ENCODE data around the gene SLC22A31. TPM values are rescaled to one million over a fixed set of nuclear protein-coding genes. Genes with fewer than 3 reads are reported as not detected.

Gene SLC22A31
- total RNA-seq, 6 donors from 2014 or later = 71.0 to 320 (median 174) TPM

GRCh38 chr16:89222931-89223330 lies 22.6 kb upstream of the SLC22A31 start:
- WGBS, 2 donors = 95% methylated on average over 21 of the region's 21 CpGs
- H3K4me3 ChIP-seq = no peak overlapping the region
- DNase-seq (no peak), ATAC-seq (ENCODE audit: low FRiP score in 2 of 2) (no peak)
- no peaks in the 10 kb centered on the region for H3K27me3 ChIP-seq
- H3K9me3 ChIP-seq = peaks cover 0 to 14% (median 3%) of the 10 kb centered on the region in 4 donors
- H3K36me3 ChIP-seq = peaks cover 26 to 75% (median 63%) of the 10 kb centered on the region in 4 donors
- no peak overlapping the region for H3K27ac ChIP-seq
- no peak for TF ChIP-seq EP300 (IDR thresholded peaks at IDR 0.05)
- no peak for TF ChIP-seq POLR2AphosphoS5 (IDR thresholded peaks at IDR 0.05)
- no peak for TF ChIP-seq CTCF (IDR thresholded peaks at IDR 0.05)
- peaks cover 8 to 18% (median 12%) of the 10 kb centered on the region in 4 donors for H3K4me1 ChIP-seq

GRCh38 chr16:89221604-89222003 lies 21.3 kb upstream of the SLC22A31 start:
- H3K36me3 ChIP-seq = peaks cover 20 to 62% (median 50%) of the 10 kb centered on the region in 4 donors
- 81 to 90% methylated on average over 3 of the region's 3 CpGs for WGBS, 2 donors
- no peak overlapping the region for H3K4me3 ChIP-seq
- ATAC-seq (ENCODE audit: low FRiP score in 2 of 2) (no peak), DNase-seq (no peak)
- H3K27me3 ChIP-seq = no peaks in the 10 kb centered on the region
- no peak overlapping the region for H3K27ac ChIP-seq
- no peak for TF ChIP-seq EP300 (IDR thresholded peaks at IDR 0.05)
- no peak for TF ChIP-seq POLR2AphosphoS5 (IDR thresholded peaks at IDR 0.05)
- no peak for TF ChIP-seq CTCF (IDR thresholded peaks at IDR 0.05)
- TF ChIP-seq POLR2A (IDR thresholded peaks at IDR 0.05) = no peak
- H3K9me3 ChIP-seq = peaks cover 0 to under 1% (median 0%) of the 10 kb centered on the region in 4 donors
- H3K4me1 ChIP-seq = peaks cover 12 to 23% (median 16%) of the 10 kb centered on the region in 4 donors

- 69 to 70% methylated on average over 4 to 5 of the region's 5 CpGs for WGBS, 2 donors
- no peak overlapping the region for H3K27ac ChIP-seq
- no peak for ATAC-seq (ENCODE audit: low FRiP score in 2 of 2)
- no peaks in the 10 kb centered on the region for H3K9me3 ChIP-seq
- no peak for DNase-seq
- peaks cover 17 to 37% (median 24%) of the 10 kb centered on the region in 4 donors for H3K4me1 ChIP-seq
- no peaks in the 10 kb centered on the region for H3K27me3 ChIP-seq
- no peak overlapping the region for H3K4me3 ChIP-seq
- peaks cover 9 to 40% (median 34%) of the 10 kb centered on the region in 4 donors for H3K36me3 ChIP-seq
- TF ChIP-seq EP300 (IDR thresholded peaks at IDR 0.05) = no peak
- no peak for TF ChIP-seq POLR2AphosphoS5 (IDR thresholded peaks at IDR 0.05)
Measured at GRCh38 chr16:89219365-89219764, 19.0 kb upstream of the SLC22A31 start.

- ATAC-seq (ENCODE audit: low FRiP score in 2 of 2) (peak; percentile 94 to 97), DNase-seq (peak; percentile 86 to 96)
- H3K4me3 ChIP-seq = peak within 1 kb of the TSS; percentile 68 to 96 (median 89)
- TF ChIP-seq CTCF (IDR thresholded peaks at IDR 0.05) (peak in 4 of 6 experiments; percentile 12 to 58 (median 33)), POLR2A (IDR thresholded peaks at IDR 0.05) (peak; percentile 49 to 92 (median 67)), EP300 (IDR thresholded peaks at IDR 0.05) (no peak), POLR2AphosphoS5 (IDR thresholded peaks at IDR 0.05) (peak; percentile 91)
- peaks cover 17 to 37% (median 24%) of the 10 kb centered on the region in 4 donors for H3K4me1 ChIP-seq
- peak within 1 kb of the TSS; percentile 96 to 97 (median 96) for H3K27ac ChIP-seq
- no peaks in the 10 kb centered on the region for H3K27me3 ChIP-seq
- H3K36me3 ChIP-seq = peaks cover 9 to 22% (median 17%) of the 10 kb centered on the region in 4 donors
- no peaks in the 10 kb centered on the region for H3K9me3 ChIP-seq
- WGBS, 2 donors = 0% methylated on average over 40 to 67 of the region's 91 CpGs
Measured at GRCh38 chr16:89217388-89218191, 17.3 kb upstream of the SLC22A31 start, which contains the start of gene ZNF778. Gene ZNF778, plus strand, starts transcription at chr16:89217703. Its CDS starts 3,425 bp downstream, at chr16:89221128.

- peak overlapping the region; percentile 96 to 97 (median 96) for H3K27ac ChIP-seq
- TF ChIP-seq POLR2AphosphoS5 (IDR thresholded peaks at IDR 0.05) = no peak
- TF ChIP-seq EP300 (IDR thresholded peaks at IDR 0.05) = no peak
- no peak for TF ChIP-seq POLR2A (IDR thresholded peaks at IDR 0.05)
- TF ChIP-seq CTCF (IDR thresholded peaks at IDR 0.05) = no peak
- no peak for DNase-seq
- H3K27me3 ChIP-seq = no peaks in the 10 kb centered on the region
- H3K4me1 ChIP-seq = peaks cover 17 to 37% (median 24%) of the 10 kb centered on the region in 4 donors
- H3K4me3 ChIP-seq = peak overlapping the region; percentile 68 to 96 (median 89)
- ATAC-seq (ENCODE audit: low FRiP score in 2 of 2) = no peak
- H3K36me3 ChIP-seq = peaks cover 6 to 17% (median 12%) of the 10 kb centered on the region in 4 donors
- H3K9me3 ChIP-seq = no peaks in the 10 kb centered on the region
- 0 to 1% methylated on average over 11 of the region's 11 CpGs for WGBS, 2 donors
Measured at GRCh38 chr16:89217138-89217387, 16.7 kb upstream of the SLC22A31 start.
